ENCODE results near the gene NHP2. TPM values are rescaled to one million over a fixed set of nuclear protein-coding genes. Genes with fewer than 3 reads are reported as not detected.

Gene NHP2
- total and polyA plus RNA-seq, 9 of the 15 experiments (the other 6 are each of a cell fraction or from before 2014, with no cell fraction given): 52.8 to 622 (median 144) TPM

- TF ChIP-seq NR0B1 (IDR thresholded peaks at IDR 0.05; ENCODE audit: partially characterized antibody): no peak
- TF ChIP-seq BRD4 (IDR thresholded peaks at IDR 0.05): no peak
- no peak for TF ChIP-seq SMAD1 (IDR thresholded peaks at IDR 0.05; ENCODE audit: low read depth, low read length, partially characterized antibody)
- no peak for TF ChIP-seq PHF8 (IDR thresholded peaks at IDR 0.05; ENCODE audit: borderline replicate concordance, low read length)
- no peak for TF ChIP-seq KLF1 (tag; IDR thresholded peaks at IDR 0.05)
- TF ChIP-seq ZNF277 (CRISPR knock-in tag; IDR thresholded peaks at IDR 0.05; ENCODE audit: borderline replicate concordance): no peak
- TF ChIP-seq ZNF696 (CRISPR knock-in tag; conservative IDR thresholded peaks at IDR 0.05): no peak
- no peak for TF ChIP-seq HSF4 (CRISPR knock-in tag; IDR thresholded peaks at IDR 0.05; ENCODE audit: borderline replicate concordance)
- TF ChIP-seq NCOA1 (IDR thresholded peaks at IDR 0.05; ENCODE audit: low read depth): no peak
- TF ChIP-seq MNT (conservative IDR thresholded peaks at IDR 0.05): no peak; a peak in 1 of 4 replicates
- no peak for TF ChIP-seq HES1 (IDR thresholded peaks at IDR 0.05; ENCODE audit: low read depth)
- no peak for TF ChIP-seq ZNF511 (CRISPR knock-in tag; IDR thresholded peaks at IDR 0.05)
- no peak for TF ChIP-seq HIVEP1 (CRISPR knock-in tag; IDR thresholded peaks at IDR 0.05)
- TF ChIP-seq SP1 (CRISPR knock-in tag; IDR thresholded peaks at IDR 0.05): no peak
- TF ChIP-seq ZNF197 (CRISPR knock-in tag; IDR thresholded peaks at IDR 0.05; ENCODE audit: low read depth): no peak
- TF ChIP-seq E2F5 (CRISPR knock-in tag; IDR thresholded peaks at IDR 0.05): no peak
- peak; percentile 71; the same call in 1 of the 2 replicates for TF ChIP-seq POLR2AphosphoS5 (IDR thresholded peaks at IDR 0.05; ENCODE audit: control insufficient read depth, insufficient read depth, low read depth, low read length)
- TF ChIP-seq LEF1 (IDR thresholded peaks at IDR 0.05): 0 out of 2 replicates have a peak, but pooled peaks have one; percentile 42
- no peak for TF ChIP-seq VEZF1 (CRISPR knock-in tag; IDR thresholded peaks at IDR 0.05)
- TF ChIP-seq SMARCA4 (IDR thresholded peaks at IDR 0.05): peak; percentile 70
These were observed 28.6 kb upstream of the NHP2 start (continued) for GRCh38 chr5:178182158-178182876.

Measured in K562 (cell line).